SU-DHL-6 (cell line): Measurements from ENCODE around the gene OR10G6.
"Not testable (repeated sequence)": the region's sequence is repeated elsewhere in the genome, so short reads cannot be mapped to it uniquely, and the experiment has no call there.

Experiments
- H2AFZ ChIP-seq: fragments of 200-600 bp; sonication (generic); 2 replicates; pipeline ENCODE4 v1.6.1; 2014; ENCODE audit warnings: low read depth, mild to moderate bottlenecking, moderate library complexity, mixed read lengths, antibody characterized with exemption, low read length; ENCODE audit not compliant: severe bottlenecking
- H3F3A ChIP-seq: fragments of 200-600 bp; shearing (Covaris generic); 2 replicates; pipeline ENCODE4 v1.6.0; 2016; ENCODE audit warnings: antibody characterized with exemption, mild to moderate bottlenecking; ENCODE audit not compliant: insufficient read depth
- H3K27ac ChIP-seq: fragments of 200-600 bp; sonication (generic); 2 replicates; pipeline ENCODE4 v1.5.1; 2016; ENCODE audit warnings: low read depth, mild to moderate bottlenecking, low read length, moderate library complexity, mixed read lengths
- H3K27me3 ChIP-seq: fragments of 200-600 bp; sonication (generic), shearing (Covaris generic); 2 replicates; pipeline ENCODE4 v1.6.0; 2014; ENCODE audit warnings: mild to moderate bottlenecking, low read length
- H3K36me3 ChIP-seq: fragments of 200-600 bp; sonication (generic); 2 replicates; pipeline ENCODE4 v1.6.1; 2014; ENCODE audit warnings: mild to moderate bottlenecking, low read length, mixed read lengths
- H3K4me2 ChIP-seq: fragments of 300-600, 200-600 bp; shearing (Covaris generic), sonication (generic); 2 replicates; pipeline ENCODE4 v1.6.0; 2014; ENCODE audit warnings: low read length, low read depth, mild to moderate bottlenecking; ENCODE audit not compliant: poor library complexity, severe bottlenecking
- H3K4me3 ChIP-seq: fragments of 200-600 bp; sonication (generic); 2 replicates; pipeline ENCODE4 v1.5.1; 2014; ENCODE audit warnings: antibody characterized with exemption, low read length, mild to moderate bottlenecking, mixed read lengths; ENCODE audit not compliant: insufficient read depth, poor library complexity, severe bottlenecking
- H3K79me2 ChIP-seq: fragments of 200-600 bp; sonication (generic); 2 replicates; pipeline ENCODE4 v1.6.1; 2014; ENCODE audit warnings: mild to moderate bottlenecking, low read length, moderate library complexity; ENCODE audit not compliant: insufficient read depth
- H3K9ac ChIP-seq: fragments of 200-600 bp; sonication (generic); 2 replicates; pipeline ENCODE4 v1.7.0; 2014; ENCODE audit warnings: mild to moderate bottlenecking, low read length
- H3K9me2 ChIP-seq: fragments of 200-600 bp; sonication (generic); replicated peaks from 2 replicates; pipeline ENCODE4 v1.6.1; 2014; ENCODE audit warnings: low read length; ENCODE audit not compliant: insufficient read depth
- H3K9me3 ChIP-seq: fragments of 200-600 bp; sonication (generic); 2 replicates; pipeline ENCODE4 v1.6.1; 2014; ENCODE audit warnings: low read length, mixed read lengths; ENCODE audit not compliant: insufficient read depth
- H4K20me1 ChIP-seq: fragments of 200-600 bp; sonication (generic); 2 replicates; pipeline ENCODE4 v1.6.1; 2014; ENCODE audit warnings: low read depth, mild to moderate bottlenecking, antibody characterized with exemption, low read length, moderate library complexity, mixed read lengths
- CTCF ChIP-seq: fragments of 200-600 bp; sonication (generic); IDR thresholded peaks from one replicate; pipeline ENCODE4 v1.5.1; 2017; ENCODE audit warnings: antibody characterized with exemption, mild to moderate bottlenecking, low read length, moderate library complexity; ENCODE audit not compliant: insufficient read depth, poor library complexity, severe bottlenecking
- EZH2phosphoT487 ChIP-seq: fragments of 200-600 bp; sonication (generic), shearing (Covaris generic); conservative IDR thresholded peaks from 2 replicates; pipeline ENCODE4 v1.6.1; 2018; ENCODE audit warnings: mild to moderate bottlenecking, antibody characterized with exemption, low read length, moderate library complexity, mixed read lengths

Gene OR10G6

GRCh38 chr11:124036666-124037065, 41.7 kb upstream of the OR10G6 start:
- no peak overlapping the region for H2AFZ ChIP-seq
- no peak overlapping the region for H3K4me3 ChIP-seq
- H3K27me3 ChIP-seq, result no peaks in the 10 kb centered on the region
- H3K9me2 ChIP-seq, result no peaks in the 10 kb centered on the region
- no peaks in the 10 kb centered on the region for H4K20me1 ChIP-seq
- no peaks in the 10 kb centered on the region for H3K79me2 ChIP-seq
- no peaks in the 10 kb centered on the region for H3F3A ChIP-seq
- no peaks in the 10 kb centered on the region for H3K9me3 ChIP-seq
- H3K9ac ChIP-seq, result no peak overlapping the region
- H3K36me3 ChIP-seq, result no peaks in the 10 kb centered on the region
- no peak for TF ChIP-seq CTCF
- no peak for TF ChIP-seq EZH2phosphoT487
- H3K27ac ChIP-seq, result no peak overlapping the region
- no peak overlapping the region for H3K4me2 ChIP-seq

GRCh38 chr11:124026498-124026897, 31.5 kb upstream of the OR10G6 start, which contains the start of gene OR10G8:
OR10G8 (plus strand) TSS chr11:124026798; CDS start chr11:124029623, 2,825 bp downstream.
- H3F3A ChIP-seq, result no peaks in the 10 kb centered on the region
- TF ChIP-seq CTCF, result no peak
- TF ChIP-seq EZH2phosphoT487, result no peak
- no peaks in the 10 kb centered on the region for H3K79me2 ChIP-seq
- H3K9me3 ChIP-seq, result no peaks in the 10 kb centered on the region
- no peak within 1 kb of the TSS for H3K9ac ChIP-seq
- H3K27me3 ChIP-seq, result no peaks in the 10 kb centered on the region
- no peak within 1 kb of the TSS for H3K4me3 ChIP-seq
- no peaks in the 10 kb centered on the region for H3K36me3 ChIP-seq
- H3K4me2 ChIP-seq, result no peak within 1 kb of the TSS
- H2AFZ ChIP-seq, result no peak within 1 kb of the TSS
- no peaks in the 10 kb centered on the region for H4K20me1 ChIP-seq
- no peak within 1 kb of the TSS for H3K27ac ChIP-seq
- no peaks in the 10 kb centered on the region for H3K9me2 ChIP-seq

GRCh38 chr11:124015837-124016236, 20.9 kb upstream of the OR10G6 start:
- not testable (repeated sequence) for H3K36me3 ChIP-seq, H3K9me3 ChIP-seq, H3K4me3 ChIP-seq, H3F3A ChIP-seq, H3K79me2 ChIP-seq, H4K20me1 ChIP-seq, H3K9ac ChIP-seq, H3K9me2 ChIP-seq, H3K27ac ChIP-seq, H3K4me2 ChIP-seq, H3K27me3 ChIP-seq, H2AFZ ChIP-seq

- no peaks in the 10 kb centered on the region for H4K20me1 ChIP-seq
- TF ChIP-seq CTCF, result no peak
- no peak for TF ChIP-seq EZH2phosphoT487
- H3K9me2 ChIP-seq, result no peaks in the 10 kb centered on the region
- H3K4me2 ChIP-seq, result no peak within 1 kb of the TSS
- no peaks in the 10 kb centered on the region for H3K27me3 ChIP-seq
- no peak within 1 kb of the TSS for H3K9ac ChIP-seq
- H3F3A ChIP-seq, result no peaks in the 10 kb centered on the region
- no peaks in the 10 kb centered on the region for H3K9me3 ChIP-seq
- no peak within 1 kb of the TSS for H3K27ac ChIP-seq
- no peak within 1 kb of the TSS for H3K4me3 ChIP-seq
- H2AFZ ChIP-seq, result no peak within 1 kb of the TSS
- H3K79me2 ChIP-seq, result no peaks in the 10 kb centered on the region
- no peaks in the 10 kb centered on the region for H3K36me3 ChIP-seq
Observed at GRCh38 chr11:124012697-124013096, 17.7 kb upstream of the OR10G6 start, which contains the start of gene OR10G4. OR10G4 (plus strand) TSS chr11:124012997; CDS start chr11:124015575, 2,578 bp downstream.
